Endothelial cell of umbilical vein (primary cell): Measurements from ENCODE around the gene DAP3. TPM values are rescaled to one million over a fixed set of nuclear protein-coding genes. Genes with fewer than 3 reads are reported as not detected.
"Not testable (repeated sequence)": the region's sequence is repeated elsewhere in the genome, so short reads cannot be mapped to it uniquely, and the experiment has no call there.

Source experiments
- BruUV-seq: library from RNA; stranded (reverse); fragments of 400-500 nt; replicated peaks from 2 replicates; lab custom pipeline; 2021; lab: Mats Ljungman, UMichigan
- CTCF ChIA-PET: fragments of 300-600, 350-600 bp; sonication (Branson Sonifier 250); formaldehyde crosslinking; loops from one replicate; lab custom pipeline; 2021; ENCODE audit warnings: antibody characterized with exemption, inconsistent platforms; lab: Charles Lee
- POLR2A ChIA-PET: fragments of 300-600, 350-600 bp; sonication (Branson Sonifier 250); formaldehyde crosslinking; loops from one replicate; lab custom pipeline; 2021; ENCODE audit warnings: antibody characterized with exemption, inconsistent platforms; lab: Charles Lee
- DNase-seq: peaks from one replicate; pipeline ENCODE4 v3.0.0-alpha.2; 2011; ENCODE audit warnings: low read depth, low spot score
- FAIRE-seq: peaks from 2 replicates; lab custom pipeline; 2011; peaks lifted over from hg19 to GRCh38; lab: Jason Lieb, UNC
- H2AFZ ChIP-seq: 2 replicates; pipeline ENCODE4 v1.6.0; 2012; ENCODE audit warnings: low read depth, low read length, control low read depth, inconsistent platforms
- H3K27ac ChIP-seq: 2 replicates; pipeline ENCODE4 v1.5.1; 2011; ENCODE audit warnings: low read depth, mild to moderate bottlenecking, control low read depth, low read length, moderate library complexity; ENCODE audit not compliant: insufficient read depth
- H3K27me3 ChIP-seq, 2 experiments: 2 replicates each; pipeline versions ENCODE4 v1.6.0 to v1.6.1; 2011; ENCODE audit warnings: low read length in 2 of 2, mixed read lengths in 1 of 2; ENCODE audit not compliant: control insufficient read depth in 2 of 2, insufficient read depth in 2 of 2
- H3K36me3 ChIP-seq, 2 experiments: 2 replicates in 1 of 2; 3 replicates in 1 of 2; pipeline ENCODE4 v1.5.1; 2011; ENCODE audit warnings: low read length in 2 of 2, mild to moderate bottlenecking in 1 of 2, moderate library complexity in 1 of 2; ENCODE audit not compliant: control insufficient read depth in 2 of 2, insufficient read depth in 2 of 2; ENCODE audit errors: extremely low read depth in 1 of 2
- H3K4me1 ChIP-seq: 3 replicates; pipeline ENCODE4 v1.5.1; 2011; ENCODE audit warnings: mild to moderate bottlenecking, low read length; ENCODE audit not compliant: control insufficient read depth, insufficient read depth; ENCODE audit errors: extremely low read depth
- H3K4me2 ChIP-seq: 2 replicates; pipeline ENCODE4 v1.6.1; 2011; ENCODE audit warnings: low read length, control low read depth, mixed read lengths; ENCODE audit not compliant: insufficient read depth
- H3K4me3 ChIP-seq, 3 experiments: fragments of 200-600 bp in 1 of 3; sonication (generic), shearing (Covaris generic) in 1 of 3; replicated peaks in 1 of 3; 2 replicates each; pipeline ENCODE4 v1.5.1; 2011 to 2016; ENCODE audit warnings: control low read depth in 3 of 3, low read length in 3 of 3, mild to moderate bottlenecking in 2 of 3, inconsistent platforms in 1 of 3, low read depth in 1 of 3, moderate library complexity in 1 of 3; ENCODE audit not compliant: insufficient read depth in 1 of 3
- H3K79me2 ChIP-seq: 2 replicates; pipeline ENCODE4 v1.6.0; 2012; ENCODE audit warnings: low read length, inconsistent platforms; ENCODE audit not compliant: control insufficient read depth, insufficient read depth
- H3K9ac ChIP-seq: replicated peaks from 2 replicates; pipeline ENCODE3; 2011; ENCODE audit warnings: low read length, control low read depth; ENCODE audit not compliant: insufficient read depth; ENCODE audit errors: extremely low read depth
- H3K9me1 ChIP-seq: replicated peaks from 3 replicates; pipeline ENCODE4 v1.6.0; 2011; ENCODE audit warnings: mild to moderate bottlenecking, low read length; ENCODE audit not compliant: control insufficient read depth, insufficient read depth; ENCODE audit errors: extremely low read depth
- H3K9me3 ChIP-seq: replicated peaks from 2 replicates; pipeline ENCODE4 v1.5.1; 2012; ENCODE audit warnings: low read length, inconsistent platforms; ENCODE audit not compliant: control insufficient read depth, insufficient read depth
- H4K20me1 ChIP-seq: replicated peaks from 2 replicates; pipeline ENCODE3; 2011; ENCODE audit warnings: mild to moderate bottlenecking, low read length; ENCODE audit not compliant: control insufficient read depth, insufficient read depth; ENCODE audit errors: extremely low read depth
- CTCF ChIP-seq, 2 donors: IDR thresholded peaks; 1 replicate in 1 of 2; 2 replicates in 1 of 2; pipeline ENCODE4 v1.5.1; 2011; ENCODE audit warnings: low read length in 2 of 2, mild to moderate bottlenecking in 2 of 2, moderate library complexity in 2 of 2, control low read depth in 1 of 2, inconsistent platforms in 1 of 2, low read depth in 1 of 2; ENCODE audit not compliant: insufficient read depth in 1 of 2; ENCODE audit errors: extremely low read depth in 1 of 2
- EZH2 ChIP-seq: IDR thresholded peaks from 2 replicates; pipeline ENCODE4 v1.6.1; 2012; ENCODE audit warnings: borderline replicate concordance, low read depth, mild to moderate bottlenecking, moderate library complexity, low read length, inconsistent platforms; ENCODE audit not compliant: severe bottlenecking
- GATA2 ChIP-seq: IDR thresholded peaks from 2 replicates; pipeline ENCODE4 v1.7.0; 2011; ENCODE audit warnings: low read depth, mild to moderate bottlenecking, moderate library complexity, mixed read lengths, low read length; ENCODE audit not compliant: insufficient read length, insufficient read depth
- MAX ChIP-seq: IDR thresholded peaks from 2 replicates; pipeline ENCODE4 v1.6.1; 2011; ENCODE audit not compliant: insufficient read depth, insufficient read length
- MYC ChIP-seq: IDR thresholded peaks from one replicate; pipeline ENCODE4 v1.6.1; 2011; ENCODE audit warnings: mild to moderate bottlenecking, low read depth, low read length
- POLR2AphosphoS5 ChIP-seq: IDR thresholded peaks from 2 replicates; pipeline ENCODE4 v1.6.1; 2012; ENCODE audit warnings: low read depth, mild to moderate bottlenecking, control low read depth, low read length, moderate library complexity; ENCODE audit not compliant: insufficient read depth
- dilution Hi-C: fragments of 300-500 bp; cut with MboI; formaldehyde crosslinking; loops from one replicate; pipeline ENCODE4 v1.15.0; 2019; ENCODE audit warnings: low sequenced_read_pairs; ENCODE audit not compliant: extremely low pct_ligation_motif_present
- intact Hi-C: fragments of 100-400 bp; cut with micrococcal nuclease; formaldehyde crosslinking; loops from one replicate; pipeline ENCODE4 v1.10.0; 2022
- polyA plus RNA-seq, 4 experiments: library from polyadenylated mRNA; depleted of rRNA in 3 of 4; stranded (reverse) in 3 of 4; unstranded in 1 of 4; fragments of >200 nt; gene quantifications; 2 replicates each; pipeline versions ENCODE4 v1.2.1 to v1.2.3, GENCODE V29; 2011 to 2012; ENCODE audit warnings: missing spikeins in 1 of 4
- total RNA-seq: library from RNA; stranded (reverse); gene quantifications from 2 replicates; pipeline ENCODE4 v1.2.3, GENCODE V29; 2021

Gene DAP3
- total and polyA plus RNA-seq, 2 donors (not counting 3 experiments of a cell fraction or from before 2014, with no cell fraction given): 86.5 to 104 TPM

GRCh38 chr1:155718524-155719115, 29.7 kb downstream of the DAP3 start:
- H3K4me3 ChIP-seq, H3K9ac ChIP-seq, H4K20me1 ChIP-seq, H3K4me2 ChIP-seq, BruUV-seq, intact Hi-C loops, H2AFZ ChIP-seq, H3K9me3 ChIP-seq, H3K27ac ChIP-seq, H3K36me3 ChIP-seq, H3K9me1 ChIP-seq, DNase-seq, H3K27me3 ChIP-seq, H3K4me1 ChIP-seq, H3K79me2 ChIP-seq, POLR2A ChIA-PET, FAIRE-seq, dilution Hi-C loops: not testable (repeated sequence)
- CTCF ChIA-PET: interaction anchor here (0.7 to 3.5 kb wide), 2 partner anchors 11 to 356 kb away, joined by 3 to 15 read pairs; no protein-coding TSS in a partner anchor

GRCh38 chr1:155719703-155720102, 30.8 kb downstream of the DAP3 start:
- Histone ChIP-seq H4K20me1 (no peaks in the 10 kb centered on the region), H3K9ac (no peak overlapping the region), H3K4me3 (no peak overlapping the region), H3K4me1 (no peaks in the 10 kb centered on the region), H3K4me2 (no peak overlapping the region), H3K27me3 (no peaks in the 10 kb centered on the region), H2AFZ (no peak overlapping the region), H3K27ac (no peak overlapping the region), H3K9me1 (no peaks in the 10 kb centered on the region), H3K9me3 (no peaks in the 10 kb centered on the region), H3K79me2 (no peaks in the 10 kb centered on the region), H3K36me3 (peaks cover 0 to 6% of the 10 kb centered on the region in 2 experiments)
- ChIA-PET CTCF (interaction anchor here (3.5 kb wide), 1 partner anchor 10 kb away, joined by 15 read pairs; no protein-coding TSS in a partner anchor), POLR2A (no interaction called here)
- dilution Hi-C loops: no loop called here
- TF ChIP-seq EZH2 (no peak), MAX (no peak), POLR2AphosphoS5 (no peak), GATA2 (no peak), CTCF (IDR thresholded peaks at IDR 0.05; ENCODE audit: extremely low read depth in 1 of 2, insufficient read depth in 1 of 2, low read depth in 1 of 2, low read length in 2 of 2) (no peak), MYC (no peak)
- no peak for FAIRE-seq
- intact Hi-C loops: no loop called here
- DNase-seq: no peak
- BruUV-seq: no TSS peak
